ENCODE measurements around the gene DIS3L2. TPM values are rescaled to one million over a fixed set of nuclear protein-coding genes. Genes with fewer than 3 reads are reported as not detected.

The DIS3L2 gene
- total RNA-seq, 1 donor from 2014 or later, result 42.1 TPM

- peaks cover 13% of the 10 kb centered on the region for H3K4me1 Mint-ChIP-seq (ENCODE audit: low read depth, unreplicated experiment)
- no peak for DNase-seq
- H3K36me3 Mint-ChIP-seq (ENCODE audit: unreplicated experiment), result no peaks in the 10 kb centered on the region
- H3K27ac Mint-ChIP-seq (ENCODE audit: unreplicated experiment), result no peak overlapping the region
- TF ChIP-seq, protein P1, sequence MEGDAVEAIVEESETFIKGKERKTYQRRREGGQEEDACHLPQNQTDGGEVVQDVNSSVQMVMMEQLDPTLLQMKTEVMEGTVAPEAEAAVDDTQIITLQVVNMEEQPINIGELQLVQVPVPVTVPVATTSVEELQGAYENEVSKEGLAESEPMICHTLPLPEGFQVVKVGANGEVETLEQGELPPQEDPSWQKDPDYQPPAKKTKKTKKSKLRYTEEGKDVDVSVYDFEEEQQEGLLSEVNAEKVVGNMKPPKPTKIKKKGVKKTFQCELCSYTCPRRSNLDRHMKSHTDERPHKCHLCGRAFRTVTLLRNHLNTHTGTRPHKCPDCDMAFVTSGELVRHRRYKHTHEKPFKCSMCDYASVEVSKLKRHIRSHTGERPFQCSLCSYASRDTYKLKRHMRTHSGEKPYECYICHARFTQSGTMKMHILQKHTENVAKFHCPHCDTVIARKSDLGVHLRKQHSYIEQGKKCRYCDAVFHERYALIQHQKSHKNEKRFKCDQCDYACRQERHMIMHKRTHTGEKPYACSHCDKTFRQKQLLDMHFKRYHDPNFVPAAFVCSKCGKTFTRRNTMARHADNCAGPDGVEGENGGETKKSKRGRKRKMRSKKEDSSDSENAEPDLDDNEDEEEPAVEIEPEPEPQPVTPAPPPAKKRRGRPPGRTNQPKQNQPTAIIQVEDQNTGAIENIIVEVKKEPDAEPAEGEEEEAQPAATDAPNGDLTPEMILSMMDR (IDR thresholded peaks at IDR 0.05; ENCODE audit: partially characterized antibody, unreplicated experiment), result no peak
- peaks cover 2% of the 10 kb centered on the region for H3K27me3 Mint-ChIP-seq (ENCODE audit: unreplicated experiment)
- no peak overlapping the region for H3K4me3 Mint-ChIP-seq (ENCODE audit: unreplicated experiment)
- peaks cover 6% of the 10 kb centered on the region for H3K9me3 Mint-ChIP-seq (ENCODE audit: unreplicated experiment)
These were observed 315.3 kb downstream of the DIS3L2 start for GRCh38 chr2:232276733-232277313.

GRCh38 chr2:232278534-232278933 lies 317.0 kb downstream of the DIS3L2 start:
- no peaks in the 10 kb centered on the region for H3K36me3 Mint-ChIP-seq (ENCODE audit: unreplicated experiment)
- no peak overlapping the region for H3K27ac Mint-ChIP-seq (ENCODE audit: unreplicated experiment)
- peaks cover 13% of the 10 kb centered on the region for H3K4me1 Mint-ChIP-seq (ENCODE audit: low read depth, unreplicated experiment)
- H3K27me3 Mint-ChIP-seq (ENCODE audit: unreplicated experiment), result peaks cover 2% of the 10 kb centered on the region
- H3K9me3 Mint-ChIP-seq (ENCODE audit: unreplicated experiment), result peaks cover 6% of the 10 kb centered on the region
- TF ChIP-seq, protein P1 (IDR thresholded peaks at IDR 0.05; ENCODE audit: partially characterized antibody, unreplicated experiment), result no peak
- H3K4me3 Mint-ChIP-seq (ENCODE audit: unreplicated experiment), result no peak overlapping the region
- no peak for DNase-seq

- Mint-ChIP-seq H3K9me3 (ENCODE audit: unreplicated experiment) (peaks cover 6% of the 10 kb centered on the region), H3K4me1 (ENCODE audit: low read depth, unreplicated experiment) (peaks cover 13% of the 10 kb centered on the region), H3K27ac (ENCODE audit: unreplicated experiment) (no peak overlapping the region), H3K36me3 (ENCODE audit: unreplicated experiment) (no peaks in the 10 kb centered on the region), H3K4me3 (ENCODE audit: unreplicated experiment) (no peak overlapping the region), H3K27me3 (ENCODE audit: unreplicated experiment) (peaks cover 2% of the 10 kb centered on the region)
- TF ChIP-seq, protein P1 (IDR thresholded peaks at IDR 0.05; ENCODE audit: partially characterized antibody, unreplicated experiment), result no peak
- DNase-seq, result no peak
These were observed 318.8 kb downstream of the DIS3L2 start for GRCh38 chr2:232280341-232280740.

- H3K4me3 Mint-ChIP-seq (ENCODE audit: unreplicated experiment), result no peak overlapping the region
- H3K9me3 Mint-ChIP-seq (ENCODE audit: unreplicated experiment), result peaks cover 5% of the 10 kb centered on the region
- DNase-seq, result no peak
- peaks cover 2% of the 10 kb centered on the region for H3K27me3 Mint-ChIP-seq (ENCODE audit: unreplicated experiment)
- H3K36me3 Mint-ChIP-seq (ENCODE audit: unreplicated experiment), result no peaks in the 10 kb centered on the region
- TF ChIP-seq, protein P1 (IDR thresholded peaks at IDR 0.05; ENCODE audit: partially characterized antibody, unreplicated experiment), result no peak
- peaks cover 1% of the 10 kb centered on the region for H3K4me1 Mint-ChIP-seq (ENCODE audit: low read depth, unreplicated experiment)
- H3K27ac Mint-ChIP-seq (ENCODE audit: unreplicated experiment), result no peak overlapping the region
These were observed 320.5 kb downstream of the DIS3L2 start for GRCh38 chr2:232281858-232282507.

GRCh38 chr2:232282508-232283055 lies 321.1 kb downstream of the DIS3L2 start:
- peaks cover 2% of the 10 kb centered on the region for H3K27me3 Mint-ChIP-seq (ENCODE audit: unreplicated experiment)
- TF ChIP-seq, protein P1 (IDR thresholded peaks at IDR 0.05; ENCODE audit: partially characterized antibody, unreplicated experiment), result no peak
- DNase-seq, result no peak
- H3K9me3 Mint-ChIP-seq (ENCODE audit: unreplicated experiment), result peaks cover 4% of the 10 kb centered on the region
- no peak overlapping the region for H3K4me3 Mint-ChIP-seq (ENCODE audit: unreplicated experiment)
- H3K36me3 Mint-ChIP-seq (ENCODE audit: unreplicated experiment), result no peaks in the 10 kb centered on the region
- no peaks in the 10 kb centered on the region for H3K4me1 Mint-ChIP-seq (ENCODE audit: low read depth, unreplicated experiment)
- no peak overlapping the region for H3K27ac Mint-ChIP-seq (ENCODE audit: unreplicated experiment)
